Measurements from ENCODE around the gene MEPCE. TPM values are rescaled to one million over a fixed set of nuclear protein-coding genes. Genes with fewer than 3 reads are reported as not detected.
A peak's percentile ranks its signal among the peaks of the same experiment; 100 is the strongest.

Gene MEPCE
- total and polyA plus RNA-seq, 9 of the 15 experiments (the other 6 are each of a cell fraction or from before 2014, with no cell fraction given): 10.9 to 76.3 (median 44.1) TPM

- TF ChIP-seq ZNF197 (CRISPR knock-in tag; IDR thresholded peaks at IDR 0.05; ENCODE audit: low read depth) (peak; percentile 81; the same call in 1 of the 2 replicates), SMARCA5 (IDR thresholded peaks at IDR 0.05) (peak; percentile 81; the same call in 1 of the 2 replicates), BRD9 (IDR thresholded peaks at IDR 0.05; ENCODE audit: low read depth, partially characterized antibody) (peak; percentile 72), VEZF1 (CRISPR knock-in tag; IDR thresholded peaks at IDR 0.05) (peak; percentile 91), HES1 (IDR thresholded peaks at IDR 0.05; ENCODE audit: low read depth) (peak; percentile 91), ELK1 (CRISPR knock-in tag; IDR thresholded peaks at IDR 0.05) (no peak), EHMT2 (IDR thresholded peaks at IDR 0.05) (peak; percentile 58; the same call in 1 of the 2 replicates), LCOR (CRISPR knock-in tag; IDR thresholded peaks at IDR 0.05) (peak; percentile 67), ELF4 (CRISPR knock-in tag; IDR thresholded peaks at IDR 0.05) (peak; percentile 66), CHD4 (IDR thresholded peaks at IDR 0.05; ENCODE audit: insufficient read depth, insufficient replicate concordance, low read depth, low read length, poor library complexity, severe bottlenecking) (peak; percentile 55), RBBP5 (IDR thresholded peaks at IDR 0.05; ENCODE audit: borderline replicate concordance, insufficient read depth, low read length, poor library complexity, severe bottlenecking) (peak; percentile 55), HDGF (IDR thresholded peaks at IDR 0.05) (0 out of 2 replicates have a peak, but pooled peaks have one; percentile 74), POLR2A (conservative IDR thresholded peaks at IDR 0.05) (peak; percentile 70), ZNF124 (CRISPR knock-in tag; IDR thresholded peaks at IDR 0.05) (no peak), NCOR1 (IDR thresholded peaks at IDR 0.05) (peak; percentile 80), NR0B1 (IDR thresholded peaks at IDR 0.05; ENCODE audit: partially characterized antibody) (no peak), ELF1 (tag; IDR thresholded peaks at IDR 0.05) (peak; percentile 59; the same call in 1 of the 2 replicates), SMARCE1 (IDR thresholded peaks at IDR 0.05) (peak; percentile 89), PTBP1 (IDR thresholded peaks at IDR 0.05; ENCODE audit: low read depth, low read length) (no peak), ZNF75A (CRISPR knock-in tag; IDR thresholded peaks at IDR 0.05) (no peak), SMC3 (conservative IDR thresholded peaks at IDR 0.05; ENCODE audit: insufficient read depth, low read depth, low read length) (0 out of 2 replicates have a peak, but pooled peaks have one; percentile 7), ZBTB17 (CRISPR knock-in tag; IDR thresholded peaks at IDR 0.05) (peak; percentile 72; the same call in 1 of the 2 replicates), BACH1 (tag; IDR thresholded peaks at IDR 0.05) (peak; percentile 90), ARHGAP35 (IDR thresholded peaks at IDR 0.05; ENCODE audit: partially characterized antibody) (no peak), ARID1B (IDR thresholded peaks at IDR 0.05) (peak; percentile 91)
Observed at GRCh38 chr7:100444311-100445278, 15.0 kb downstream of the MEPCE start (continued).
